IMR-90 (cell line): ENCODE measurements around the gene ZNF608. TPM values are rescaled to one million over a fixed set of nuclear protein-coding genes. Genes with fewer than 3 reads are reported as not detected.

Source experiments
- ATAC-seq: fragments of 200-7000 bp; cut with Tn5 transposase; 2 replicates; pipeline ENCODE4 v1.9.1; 2020; ENCODE audit warnings: low read depth, mild to moderate bottlenecking, moderate library complexity
- BruUV-seq: library from RNA; stranded (reverse); fragments of 400-500 nt; replicated peaks from 2 replicates; lab custom pipeline; 2021; lab: Mats Ljungman, UMichigan
- CTCF ChIA-PET: fragments of 300-600 bp; formaldehyde crosslinking; extraction: SDS; loops from one replicate; lab custom pipeline; 2021; ENCODE audit warnings: antibody characterized with exemption; lab: Yijun Ruan, JAX
- POLR2A ChIA-PET: fragments of 300-600 bp; sonication (Branson Sonifier 250); formaldehyde crosslinking; loops from one replicate; lab custom pipeline; 2022; ENCODE audit warnings: antibody characterized with exemption; ENCODE audit not compliant: unreplicated experiment; lab: Charles Lee
- DNase-seq: peaks from one replicate; pipeline ENCODE4 v3.0.0; 2013
- H2AFZ ChIP-seq: replicated peaks from 2 replicates; pipeline ENCODE3; 2013; ENCODE audit warnings: low read length, mild to moderate bottlenecking; ENCODE audit not compliant: poor library complexity
- H2AK5ac ChIP-seq: 2 replicates; pipeline ENCODE4 v1.6.1; 2013; ENCODE audit warnings: low read depth, low read length, inconsistent platforms
- H2AK9ac ChIP-seq: replicated peaks from 2 replicates; pipeline ENCODE3; 2013; ENCODE audit warnings: mild to moderate bottlenecking, low read depth, low read length, moderate library complexity; ENCODE audit not compliant: poor library complexity
- H2BK120ac ChIP-seq: 2 replicates; pipeline ENCODE4 v1.6.1; 2013; ENCODE audit warnings: low read depth, low read length, inconsistent platforms
- H2BK15ac ChIP-seq: 3 replicates; pipeline ENCODE4 v1.6.1; 2013; ENCODE audit warnings: low read depth, low read length, inconsistent platforms
- H2BK20ac ChIP-seq: 2 replicates; pipeline ENCODE4 v1.6.1; 2013; ENCODE audit warnings: low read depth, mild to moderate bottlenecking, inconsistent platforms, low read length, moderate library complexity
- H2BK5ac ChIP-seq: 2 replicates; pipeline ENCODE4 v1.6.1; 2013; ENCODE audit warnings: mild to moderate bottlenecking, low read depth, low read length, inconsistent platforms; ENCODE audit not compliant: poor library complexity, severe bottlenecking
- H3K14ac ChIP-seq: replicated peaks from 2 replicates; pipeline ENCODE4 v1.6.1; 2013; ENCODE audit warnings: low read depth, low read length, inconsistent platforms
- H3K18ac ChIP-seq: 2 replicates; pipeline ENCODE4 v1.6.1; 2013; ENCODE audit warnings: low read depth, low read length, control low read depth
- H3K23ac ChIP-seq: 2 replicates; pipeline ENCODE4 v1.6.1; 2013; ENCODE audit warnings: low read depth, low read length, inconsistent platforms
- H3K27ac ChIP-seq: 2 replicates; pipeline ENCODE4 v1.5.1; 2013; ENCODE audit warnings: mild to moderate bottlenecking, control low read depth, low read length; ENCODE audit not compliant: insufficient read depth
- H3K27me3 ChIP-seq: 2 replicates; pipeline ENCODE4 v1.6.1; 2013; ENCODE audit warnings: low read length; ENCODE audit not compliant: control insufficient read depth, insufficient read depth
- H3K36me3 ChIP-seq: 2 replicates; pipeline ENCODE4 v1.6.1; 2013; ENCODE audit warnings: low read length, mixed read lengths; ENCODE audit not compliant: control insufficient read depth, insufficient read depth
- H3K4ac ChIP-seq: 2 replicates; pipeline ENCODE4 v1.6.1; 2013; ENCODE audit warnings: low read depth, low read length, inconsistent platforms
- H3K4me1 ChIP-seq: 2 replicates; pipeline ENCODE4 v1.6.1; 2013; ENCODE audit warnings: low read length, mixed read lengths; ENCODE audit not compliant: control insufficient read depth, insufficient read depth
- H3K4me2 ChIP-seq: 2 replicates; pipeline ENCODE4 v1.6.1; 2013; ENCODE audit warnings: low read depth, mild to moderate bottlenecking, control low read depth, low read length, moderate library complexity
- H3K4me3 ChIP-seq: 2 replicates; pipeline ENCODE4 v1.5.1; 2013; ENCODE audit warnings: low read depth, mild to moderate bottlenecking, control low read depth, low read length, moderate library complexity; ENCODE audit not compliant: insufficient read depth
- H3K56ac ChIP-seq: 2 replicates; pipeline ENCODE4 v1.6.1; 2013; ENCODE audit warnings: low read length, inconsistent platforms; ENCODE audit not compliant: insufficient read depth; ENCODE audit errors: extremely low read depth
- H3K79me1 ChIP-seq, 2 experiments: 2 replicates each; pipeline ENCODE4 v1.6.1; 2013; ENCODE audit warnings: low read length in 2 of 2, inconsistent platforms in 1 of 2, low read depth in 1 of 2
- H3K9ac ChIP-seq: 2 replicates; pipeline ENCODE4 v1.6.1; 2013; ENCODE audit warnings: low read depth, low read length, control low read depth
- H3K9me1 ChIP-seq: 2 replicates; pipeline ENCODE4 v1.6.1; 2013; ENCODE audit warnings: low read length, inconsistent platforms; ENCODE audit not compliant: insufficient read depth
- H3K9me3 ChIP-seq: 2 replicates; pipeline ENCODE4 v1.6.1; 2013; ENCODE audit warnings: low read length; ENCODE audit not compliant: control insufficient read depth, insufficient read depth
- H4K20me1 ChIP-seq: 2 replicates; pipeline ENCODE4 v1.6.1; 2013; ENCODE audit warnings: low read length, inconsistent platforms; ENCODE audit not compliant: insufficient read depth
- H4K5ac ChIP-seq: 2 replicates; pipeline ENCODE4 v1.6.1; 2013; ENCODE audit warnings: mild to moderate bottlenecking, low read depth, low read length, control low read depth
- H4K8ac ChIP-seq, 2 experiments: 2 replicates each; pipeline ENCODE4 v1.6.1; 2013; ENCODE audit warnings: low read depth in 2 of 2, low read length in 2 of 2, control low read depth in 1 of 2, inconsistent platforms in 1 of 2
- H4K91ac ChIP-seq: 2 replicates; pipeline ENCODE4 v1.6.1; 2013; ENCODE audit warnings: low read depth, low read length, inconsistent platforms; ENCODE audit not compliant: insufficient read depth
- MAFK ChIP-seq: IDR thresholded peaks from 2 replicates; pipeline ENCODE4 v1.6.1; 2012; ENCODE audit warnings: low read depth, low read length, improper control_type of control experiment
- RCOR1 ChIP-seq: IDR thresholded peaks from 2 replicates; pipeline ENCODE4 v1.6.1; 2012; ENCODE audit warnings: mild to moderate bottlenecking, low read length, improper control_type of control experiment; ENCODE audit not compliant: insufficient replicate concordance
- WGBS, 2 experiments: methylation state at CpG; one replicate each; pipeline versions ENCODE4 v1.1.5 to v1.1.7; 2013; ENCODE audit warnings: missing lambda C conversion rate in 2 of 2; ENCODE audit not compliant: insufficient read length in 1 of 2; ENCODE audit errors: extremely low coverage in 2 of 2; 5-methylcytosine and 5-hydroxymethylcytosine counted together
- dilution Hi-C: fragments of 300-500 bp; cut with HindIII; formaldehyde crosslinking; loops from one replicate; pipeline ENCODE4 v1.14.3; 2018; ENCODE audit warnings: low sequenced_read_pairs; ENCODE audit not compliant: unreplicated experiment
- in situ Hi-C: fragments of 300-500 bp; cut with MboI; formaldehyde crosslinking; loops from 3 replicates; pipeline ENCODE4 v1.14.3; 2019; ENCODE audit warnings: low sequenced_read_pairs, inconsistent platforms, mixed read lengths
- intact Hi-C: fragments of 100-400 bp; cut with micrococcal nuclease; formaldehyde crosslinking; loops from 2 replicates; pipeline ENCODE4 v1.10.0; 2022
- polyA plus RNA-seq, 3 experiments: library from polyadenylated mRNA; depleted of rRNA; stranded (reverse); fragments of >200 nt; gene quantifications; 2 replicates each; pipeline ENCODE4 v1.2.3, GENCODE V29; 2012; ENCODE audit warnings: low replicate concordance in 1 of 3
- total RNA-seq: library from RNA; depleted of rRNA; stranded (reverse); fragments of >200 nt; gene quantifications from 2 replicates; pipeline ENCODE4 v1.2.3, GENCODE V29; 2012
- TF ChIP-seq, protein P1 (sequence below): fragments of 150-350 bp; IDR thresholded peaks from 2 replicates; pipeline ENCODE4 v1.6.1; 2016; ENCODE audit warnings: low read depth, mild to moderate bottlenecking, low read length, moderate library complexity, borderline replicate concordance

ZNF608 gene
- total and polyA plus RNA-seq, 2 of the 4 experiments (the other 2 are of a cell fraction), result 9.8 to 15.1 TPM

DNA sequence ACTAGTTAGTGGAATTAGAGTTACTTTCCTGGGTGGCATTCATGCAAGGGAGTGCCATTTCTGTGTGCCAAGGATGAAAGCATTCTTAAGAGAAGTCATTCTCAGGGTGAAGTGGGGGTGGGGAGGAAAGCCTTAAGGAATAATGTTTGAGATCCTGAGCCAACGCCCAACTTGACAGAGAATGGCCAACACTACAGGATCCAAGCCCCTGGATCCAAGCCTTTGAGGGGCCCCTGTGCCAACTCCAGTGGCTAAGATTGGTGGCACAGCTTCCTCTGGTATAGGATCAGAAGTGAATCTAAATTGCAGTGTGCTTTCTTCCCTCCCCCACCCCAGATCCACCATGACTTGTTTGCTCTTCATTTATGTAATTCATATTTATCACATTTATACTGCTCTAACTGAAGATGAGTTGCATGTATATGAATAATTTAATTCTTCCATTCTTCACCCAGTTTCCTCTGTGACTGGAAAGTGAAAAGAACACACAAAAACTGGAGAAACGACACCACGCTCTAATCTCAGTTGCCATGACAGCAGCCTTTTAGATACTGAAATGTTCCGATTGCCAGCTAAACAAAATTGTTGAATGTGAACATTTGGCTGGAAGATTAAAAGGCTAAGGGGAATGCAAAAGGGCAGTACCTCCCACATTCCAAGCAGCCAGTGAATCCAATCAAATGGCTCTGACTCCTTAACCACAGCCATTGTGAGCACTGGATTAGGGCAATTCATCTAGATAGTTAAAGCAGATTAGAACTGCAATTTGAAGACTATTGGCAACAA is 4.5 kb downstream of the ZNF608 start:
- Histone ChIP-seq H3K79me1 (peaks cover 13 to 48% of the 10 kb centered on the region in 2 experiments; a peak in 3 of 4 replicates), H2BK5ac (peak overlapping the region; percentile 12), H3K14ac (peak overlapping the region; percentile 45; the same call in 1 of the 2 replicates), H3K56ac (no peak overlapping the region), H3K9ac (no peak overlapping the region), H2AFZ (no peak overlapping the region), H2BK15ac (no peak overlapping the region; the same call in 2 of the 3 replicates), H3K4me1 (peaks cover 3% of the 10 kb centered on the region), H3K36me3 (peaks cover 2% of the 10 kb centered on the region; the same call in 1 of the 2 replicates), H3K4me2 (peak overlapping the region; percentile 79), H3K9me3 (no peaks in the 10 kb centered on the region), H3K4me3 (0 out of 2 replicates have a peak overlapping the region, but pooled peaks have one; percentile 18), H3K9me1 (no peaks in the 10 kb centered on the region), H3K18ac (peak overlapping the region; percentile 51), H4K8ac (no peak overlapping the region), H3K23ac (peak overlapping the region; percentile 41; the same call in 1 of the 2 replicates), H4K20me1 (peaks cover 6% of the 10 kb centered on the region; the same call in 1 of the 2 replicates), H4K91ac (no peak overlapping the region; the same call in 1 of the 2 replicates), H3K4ac (peak overlapping the region; percentile 47; the same call in 1 of the 2 replicates), H3K27ac (no peak overlapping the region; the same call in 1 of the 2 replicates), H2BK120ac (peak overlapping the region; percentile 22; the same call in 1 of the 2 replicates), H4K5ac (0 out of 2 replicates have a peak overlapping the region, but pooled peaks have one; percentile 12), H2BK20ac (peak overlapping the region; percentile 38), H3K27me3 (no peaks in the 10 kb centered on the region), H2AK5ac (peak overlapping the region; percentile 57; the same call in 1 of the 2 replicates), H2AK9ac (no peak overlapping the region)
- WGBS, 2 experiments, result no CpG with 5 or more reads among the region's 4 CpGs
- ChIA-PET CTCF (interaction anchor here (0.6 kb wide), 1 partner anchor 15 kb away, joined by 3 read pairs; no protein-coding TSS in a partner anchor), POLR2A (interaction anchor here (0.6 kb wide), 2 partner anchors 449 to 1036 kb away, joined by 3 to 14 read pairs; no protein-coding TSS in a partner anchor)
- no TSS peak for BruUV-seq
- DNase-seq (peak; percentile 83), ATAC-seq (peak; percentile 54)
- dilution Hi-C loops, result no loop called here
- in situ Hi-C loops, result loop anchor here (10.0 kb wide), 3 partner anchors 287 to 743 kb away; no protein-coding TSS in a partner anchor
- TF ChIP-seq MAFK, result peak; percentile 66
- TF ChIP-seq, protein P1, sequence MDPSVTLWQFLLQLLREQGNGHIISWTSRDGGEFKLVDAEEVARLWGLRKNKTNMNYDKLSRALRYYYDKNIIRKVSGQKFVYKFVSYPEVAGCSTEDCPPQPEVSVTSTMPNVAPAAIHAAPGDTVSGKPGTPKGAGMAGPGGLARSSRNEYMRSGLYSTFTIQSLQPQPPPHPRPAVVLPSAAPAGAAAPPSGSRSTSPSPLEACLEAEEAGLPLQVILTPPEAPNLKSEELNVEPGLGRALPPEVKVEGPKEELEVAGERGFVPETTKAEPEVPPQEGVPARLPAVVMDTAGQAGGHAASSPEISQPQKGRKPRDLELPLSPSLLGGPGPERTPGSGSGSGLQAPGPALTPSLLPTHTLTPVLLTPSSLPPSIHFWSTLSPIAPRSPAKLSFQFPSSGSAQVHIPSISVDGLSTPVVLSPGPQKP, result no peak
- peak; percentile 12 for TF ChIP-seq RCOR1
- intact Hi-C loops, result loop anchor here (5.0 to 10.0 kb wide), 6 partner anchors 227 to 805 kb away; no protein-coding TSS in a partner anchor
